K562 (cell line): ENCODE data around the gene C16orf95. TPM values are rescaled to one million over a fixed set of nuclear protein-coding genes. Genes with fewer than 3 reads are reported as not detected.

Experiments
- ATAC-seq: fragments of 200-7000 bp; cut with Tn5 transposase; 3 replicates; pipeline ENCODE4 v1.9.1; 2020; ENCODE audit warnings: moderate library complexity
- BruUV-seq: library from RNA; stranded (reverse); fragments of 400-500 nt; replicated peaks from 2 replicates; lab custom pipeline; 2021; lab: Mats Ljungman, UMichigan
- CTCF ChIA-PET: fragments of 300-600 bp; formaldehyde crosslinking; extraction: SDS; loops from one replicate; lab custom pipeline; 2021; ENCODE audit warnings: low intra/inter-chr PET ratio; lab: Yijun Ruan, JAX
- POLR2A ChIA-PET: fragments of 300-600, 350-650 bp; sonication (Branson Sonifier 250); formaldehyde crosslinking; extraction: SDS; loops from one replicate; lab custom pipeline; 2021; ENCODE audit warnings: antibody characterized with exemption, inconsistent platforms; lab: Yijun Ruan, JAX
- DNase-seq, 4 experiments: peaks; one replicate each; pipeline versions ENCODE4 v3.0.0 to v3.0.0-alpha.2; 2011 to 2018; ENCODE audit warnings: low spot score in 3 of 4, mixed read lengths in 3 of 4; ENCODE audit errors: extremely low read depth in 1 of 4
- FAIRE-seq: peaks from 2 replicates; lab custom pipeline; 2011; peaks lifted over from hg19 to GRCh38; lab: Jason Lieb, UNC
- H2AFZ ChIP-seq: 2 replicates; pipeline ENCODE4 v1.6.0; 2011; ENCODE audit warnings: low read depth, low read length, control low read depth, inconsistent platforms
- H3K27ac ChIP-seq: fragments of 200-600 bp; 3 replicates; pipeline ENCODE4 v1.8.0; 2011; ENCODE audit warnings: low read depth, mild to moderate bottlenecking, control low read depth, inconsistent platforms, low read length, moderate library complexity, mixed read lengths; ENCODE audit errors: extremely low read depth
- H3K27me3 ChIP-seq, 2 experiments: fragments of 300-600 bp in 1 of 2; 2 replicates in 1 of 2; 3 replicates in 1 of 2; pipeline versions ENCODE4 v1.6.0 to v1.8.0; 2011; ENCODE audit warnings: inconsistent platforms in 2 of 2, low read length in 2 of 2, mild to moderate bottlenecking in 1 of 2, mixed read lengths in 1 of 2, moderate library complexity in 1 of 2; ENCODE audit not compliant: control insufficient read depth in 2 of 2, insufficient read depth in 2 of 2
- H3K36me3 ChIP-seq: fragments of 300-600 bp; 3 replicates; pipeline ENCODE4 v1.8.0; 2011; ENCODE audit warnings: mild to moderate bottlenecking, low read length, inconsistent platforms; ENCODE audit not compliant: control insufficient read depth, insufficient read depth
- H3K4me1 ChIP-seq, 2 experiments: fragments of 200-600 bp in 1 of 2; replicated peaks in 1 of 2; 2 replicates in 1 of 2; 3 replicates in 1 of 2; pipeline versions ENCODE4 v1.5.1 to v1.8.0; 2011; ENCODE audit warnings: inconsistent platforms in 2 of 2, low read length in 2 of 2, mild to moderate bottlenecking in 1 of 2, mixed read lengths in 1 of 2, moderate library complexity in 1 of 2; ENCODE audit not compliant: control insufficient read depth in 2 of 2, insufficient read depth in 2 of 2
- H3K4me2 ChIP-seq: 2 replicates; pipeline ENCODE4 v1.6.1; 2011; ENCODE audit warnings: low read length, control low read depth, inconsistent platforms, mixed read lengths; ENCODE audit not compliant: insufficient read depth
- H3K4me3 ChIP-seq: fragments of 200-600 bp; sonication (generic), shearing (Covaris generic); 2 replicates; pipeline ENCODE4 v1.5.1; 2016; ENCODE audit warnings: control low read depth, inconsistent platforms
- H3K79me2 ChIP-seq: fragments of 200-600 bp; 3 replicates; pipeline ENCODE4 v1.8.0; 2011; ENCODE audit warnings: low read length, inconsistent platforms; ENCODE audit not compliant: control insufficient read depth, insufficient read depth
- H3K9ac ChIP-seq, 2 experiments: 2 replicates each; pipeline versions ENCODE4 v1.6.0 to v1.6.1; 2011; ENCODE audit warnings: low read depth in 2 of 2, low read length in 2 of 2, control low read depth in 1 of 2, inconsistent platforms in 1 of 2, mild to moderate bottlenecking in 1 of 2, mixed read lengths in 1 of 2; ENCODE audit not compliant: insufficient read depth in 1 of 2
- H3K9me1 ChIP-seq: one replicate; pipeline ENCODE4 v1.6.0; 2011; ENCODE audit warnings: inconsistent platforms, mild to moderate bottlenecking, low read length, moderate library complexity; ENCODE audit not compliant: control insufficient read depth, insufficient read depth
- H3K9me3 ChIP-seq: replicated peaks from 2 replicates; pipeline ENCODE4 v1.5.1; 2011; ENCODE audit warnings: low read depth, low read length, inconsistent platforms; ENCODE audit not compliant: control insufficient read depth, insufficient read depth
- H4K20me1 ChIP-seq: replicated peaks from 2 replicates; pipeline ENCODE4 v1.6.1; 2011; ENCODE audit warnings: low read length, inconsistent platforms, mixed read lengths; ENCODE audit not compliant: control insufficient read depth, insufficient read depth
- ARID3B ChIP-seq: fragments of 250-450 bp; sonication (Bioruptor Pico); IDR thresholded peaks from 2 replicates; pipeline ENCODE4 v1.4.0; 2020; ENCODE audit warnings: borderline replicate concordance
- BMI1 ChIP-seq: fragments of 150-350 bp; IDR thresholded peaks from 2 replicates; pipeline ENCODE4 v1.6.1; 2014; ENCODE audit warnings: low read length
- CEBPG ChIP-seq, 3 experiments: fragments of 200-800 bp in 1 of 3; sonication (Bioruptor generic) in 1 of 3; sonication (generic) in 1 of 3; formaldehyde crosslinking in 1 of 3; IDR thresholded peaks in 2 of 3; conservative IDR thresholded peaks in 1 of 3; 2 replicates each; pipeline versions ENCODE4 v1.6.1 to v1.8.0; 2016 to 2022; ENCODE audit warnings: missing compliant biosample characterization in 2 of 3, missing genetic modification characterization in 2 of 3, mild to moderate bottlenecking in 1 of 3, missing genetic modification reagents in 1 of 3
- CREB1 ChIP-seq, 2 experiments: sonication (generic) in 1 of 2; formaldehyde crosslinking in 1 of 2; IDR thresholded peaks; 2 replicates each; pipeline versions ENCODE4 v1.6.1 to v1.8.0; 2012 to 2022; ENCODE audit warnings: inconsistent platforms in 1 of 2, mild to moderate bottlenecking in 1 of 2, missing genetic modification reagents in 1 of 2, moderate library complexity in 1 of 2
- ESRRA ChIP-seq: fragments of 450-650 bp; IDR thresholded peaks from 2 replicates; pipeline ENCODE4 v1.6.1; 2014; ENCODE audit warnings: low read depth, mild to moderate bottlenecking, moderate library complexity, borderline replicate concordance
- HMGXB4 ChIP-seq: sonication (generic); formaldehyde crosslinking; IDR thresholded peaks from 2 replicates; pipeline ENCODE4 v1.8.1; 2023; ENCODE audit warnings: mild to moderate bottlenecking, missing genetic modification reagents
- RNF219 ChIP-seq: fragments of 250-450 bp; sonication (Bioruptor Pico); IDR thresholded peaks from 2 replicates; pipeline ENCODE4 v1.5.0; 2022; ENCODE audit warnings: mild to moderate bottlenecking
- TOE1 ChIP-seq, 2 experiments: fragments of 450-650 bp in 1 of 2; sonication (generic) in 1 of 2; formaldehyde crosslinking in 1 of 2; IDR thresholded peaks; 2 replicates each; pipeline versions ENCODE4 v1.7.1 to v1.8.0; 2016 to 2022; ENCODE audit warnings: borderline replicate concordance in 2 of 2, mild to moderate bottlenecking in 2 of 2, antibody characterized with exemption in 1 of 2, inconsistent platforms in 1 of 2, low read depth in 1 of 2, missing genetic modification reagents in 1 of 2, moderate library complexity in 1 of 2
- TRIM25 ChIP-seq: fragments of 450-650 bp; IDR thresholded peaks from 2 replicates; pipeline ENCODE4 v1.7.0; 2016; ENCODE audit warnings: borderline replicate concordance
- XRCC4 ChIP-seq: IDR thresholded peaks from one replicate; pipeline ENCODE4 v1.6.1; 2011; ENCODE audit not compliant: insufficient read depth, insufficient read length; ENCODE audit errors: extremely low read depth
- ZBTB1 ChIP-seq: sonication (generic); formaldehyde crosslinking; IDR thresholded peaks from 2 replicates; pipeline ENCODE4 v1.8.1; 2023; ENCODE audit warnings: missing genetic modification reagents, low read depth, mild to moderate bottlenecking, borderline replicate concordance
- WGBS: fragments of 100-300 bp; shearing (Covaris generic); methylation state at CpG from one replicate; pipeline ENCODE4 v1.1.6; 2016; ENCODE audit warnings: low coverage, mixed read lengths; ENCODE audit not compliant: insufficient coverage; ENCODE audit errors: missing lambda C conversion rate; 5-methylcytosine and 5-hydroxymethylcytosine counted together
- in situ Hi-C: fragments of 300-500 bp; cut with MboI; formaldehyde crosslinking; loops from 4 replicates; pipeline ENCODE4 v1.15.0; 2018; ENCODE audit warnings: inconsistent platforms, mixed read lengths
- intact Hi-C: fragments of 100-400 bp; cut with micrococcal nuclease; formaldehyde crosslinking; loops from 2 replicates; pipeline ENCODE4 v1.14.2; 2022
- polyA plus RNA-seq, 8 experiments: library from polyadenylated mRNA; depleted of rRNA in 4 of 8; stranded (reverse) in 5 of 8; unstranded in 3 of 8; fragments of >200 nt; fragmentation: Nextera tagmentation in 2 of 8; fragmentation: Illumina TruSeq in 1 of 8; extraction: Ambion mirVana in 2 of 8; extraction: Trizol in 1 of 8; gene quantifications; 2 replicates each; pipeline versions ENCODE4 v1.2.1 to v1.2.3, GENCODE V29; 2011 to 2014; ENCODE audit warnings: inconsistent platforms in 1 of 8, missing spikeins in 1 of 8
- total RNA-seq, 7 experiments: library from RNA; depleted of rRNA in 6 of 7; stranded (reverse); fragments of >200 nt in 6 of 7; fragmentation: Illumina TruSeq in 2 of 7; extraction: Trizol in 2 of 7; gene quantifications; 2 replicates each; pipeline versions ENCODE4 v1.2.1 to v1.2.3, GENCODE V29; 2011 to 2021; ENCODE audit warnings: low replicate concordance in 1 of 7

The C16orf95 gene
- total and polyA plus RNA-seq, 9 of the 15 experiments (the other 6 are each of a cell fraction or from before 2014, with no cell fraction given): 6.5 to 20.5 (median 9.4) TPM

- TF ChIP-seq ESRRA: no peak
- TF ChIP-seq TRIM25: no peak
These were observed 41.9 kb upstream of the C16orf95 start (continued) for GRCh38 chr16:87359121-87359520.

GRCh38 chr16:87358696-87359095 lies 41.5 kb upstream of the C16orf95 start:
- 90% methylated on average over 9 of the region's 9 CpGs for WGBS
- Histone ChIP-seq H3K79me2 (peaks cover 15% of the 10 kb centered on the region), H3K36me3 (peaks cover 67% of the 10 kb centered on the region; the same call in 2 of the 3 replicates)
- TF ChIP-seq CREB1 (IDR thresholded peaks at IDR 0.05): no peak
- TF ChIP-seq CREB1 (CRISPR knock-in tag; IDR thresholded peaks at IDR 0.05): no peak
- TF ChIP-seq RNF219 (CRISPR knock-in tag): no peak
- TF ChIP-seq CEBPG (CRISPR knock-in tag; IDR thresholded peaks at IDR 0.05): no peak
- no peak for TF ChIP-seq CEBPG (tag; conservative IDR thresholded peaks at IDR 0.05 in 1 of 2, IDR thresholded peaks at IDR 0.05 in 1 of 2)
- TF ChIP-seq ARID3B: no peak
- TF ChIP-seq ZBTB1: no peak
- TF ChIP-seq XRCC4: no peak
- TF ChIP-seq HMGXB4 (CRISPR knock-in tag): no peak
- TF ChIP-seq BMI1: no peak
- TF ChIP-seq TOE1 (IDR thresholded peaks at IDR 0.05; ENCODE audit: borderline replicate concordance): no peak
- no peak for TF ChIP-seq TOE1 (CRISPR knock-in tag; IDR thresholded peaks at IDR 0.05; ENCODE audit: borderline replicate concordance, low read depth)

More at GRCh38 chr16:87358696-87359095, 41.5 kb upstream of the C16orf95 start:
- H3K27ac ChIP-seq: no peak overlapping the region
- FAIRE-seq (no peak), DNase-seq (no peak), ATAC-seq (no peak)
- H3K4me1 ChIP-seq: peaks cover 4 to 5% of the 10 kb centered on the region in 2 experiments
- no peak overlapping the region for H2AFZ ChIP-seq
- in situ Hi-C loops: no loop called here
- no peak overlapping the region for H3K4me3 ChIP-seq
- H3K27me3 ChIP-seq: no peaks in the 10 kb centered on the region
- POLR2A ChIA-PET: interaction anchor here (1.6 to 1.8 kb wide), 2 partner anchors 9 to 11 kb away, joined by 4 to 6 read pairs; no protein-coding TSS in a partner anchor
- H4K20me1 ChIP-seq: peaks cover 7% of the 10 kb centered on the region
- no TSS peak for BruUV-seq
- H3K4me2 ChIP-seq: no peak overlapping the region
- H3K9ac ChIP-seq: no peak overlapping the region
- H3K9me1 ChIP-seq: no peaks in the 10 kb centered on the region
- CTCF ChIA-PET: no interaction called here
- H3K9me3 ChIP-seq: no peaks in the 10 kb centered on the region
- intact Hi-C loops: no loop called here
